Trophoblast cell (in vitro differentiated cells and primary cell): ENCODE measurements around the gene KIF14. TPM values are rescaled to one million over a fixed set of nuclear protein-coding genes. Genes with fewer than 3 reads are reported as not detected.
A peak's percentile ranks its signal among the peaks of the same experiment; 100 is the strongest.

Experiments used
- DNase-seq, 2 donors: peaks; one replicate each; pipeline ENCODE4 v3.0.0-alpha.2; 2016
- H2AFZ ChIP-seq: 2 replicates; pipeline ENCODE4 v1.6.1; 2013; ENCODE audit warnings: low read length, moderate library complexity, mild to moderate bottlenecking; ENCODE audit not compliant: insufficient read depth, poor library complexity
- H2AK5ac ChIP-seq: 2 replicates; pipeline ENCODE4 v1.6.1; 2013; ENCODE audit warnings: mild to moderate bottlenecking, low read length
- H2BK120ac ChIP-seq: 2 replicates; pipeline ENCODE4 v1.6.1; 2013; ENCODE audit warnings: low read length, mild to moderate bottlenecking, moderate library complexity; ENCODE audit not compliant: insufficient read depth, poor library complexity
- H2BK12ac ChIP-seq: 2 replicates; pipeline ENCODE4 v1.6.1; 2013; ENCODE audit warnings: mild to moderate bottlenecking, low read length, moderate library complexity
- H2BK5ac ChIP-seq: 2 replicates; pipeline ENCODE4 v1.6.1; 2013; ENCODE audit warnings: low read length, low read depth, moderate library complexity, mild to moderate bottlenecking; ENCODE audit not compliant: poor library complexity
- H3K14ac ChIP-seq: 2 replicates; pipeline ENCODE4 v1.6.1; 2013; ENCODE audit warnings: mild to moderate bottlenecking, low read length
- H3K18ac ChIP-seq: 2 replicates; pipeline ENCODE4 v1.6.1; 2013; ENCODE audit warnings: mild to moderate bottlenecking, low read length
- H3K23ac ChIP-seq: 2 replicates; pipeline ENCODE4 v1.6.1; 2013; ENCODE audit warnings: low read length
- H3K27ac ChIP-seq: 2 replicates; pipeline ENCODE4 v1.5.1; 2013; ENCODE audit warnings: low read depth, mild to moderate bottlenecking, inconsistent platforms, low read length, moderate library complexity
- H3K27me3 ChIP-seq: 2 replicates; pipeline ENCODE4 v1.6.1; 2013; ENCODE audit warnings: inconsistent platforms, mild to moderate bottlenecking, low read length, moderate library complexity; ENCODE audit not compliant: insufficient read depth
- H3K36me3 ChIP-seq, 2 experiments: 1 replicate in 1 of 2; 2 replicates in 1 of 2; pipeline ENCODE4 v1.6.1; 2013; ENCODE audit warnings: low read length in 2 of 2, mild to moderate bottlenecking in 2 of 2, moderate library complexity in 1 of 2; ENCODE audit not compliant: insufficient read depth in 2 of 2, control insufficient read depth in 1 of 2
- H3K4ac ChIP-seq: 2 replicates; pipeline ENCODE4 v1.6.1; 2013; ENCODE audit warnings: low read depth, mild to moderate bottlenecking, low read length, moderate library complexity
- H3K4me1 ChIP-seq, 2 experiments: 1 replicate in 1 of 2; 2 replicates in 1 of 2; pipeline ENCODE4 v1.6.1; 2013; ENCODE audit warnings: low read length in 2 of 2, mild to moderate bottlenecking in 2 of 2, moderate library complexity in 1 of 2; ENCODE audit not compliant: insufficient read depth in 2 of 2, control insufficient read depth in 1 of 2
- H3K4me2 ChIP-seq: 2 replicates; pipeline ENCODE4 v1.6.1; 2013; ENCODE audit warnings: inconsistent platforms, mild to moderate bottlenecking, low read length, moderate library complexity
- H3K4me3 ChIP-seq: 2 replicates; pipeline ENCODE4 v1.5.1; 2013; ENCODE audit warnings: mild to moderate bottlenecking, low read depth, low read length, inconsistent platforms
- H3K79me1 ChIP-seq: one replicate; pipeline ENCODE4 v1.6.1; 2013; ENCODE audit warnings: low read length
- H3K79me2 ChIP-seq: 2 replicates; pipeline ENCODE4 v1.6.1; 2013; ENCODE audit warnings: low read length, mild to moderate bottlenecking; ENCODE audit not compliant: control insufficient read depth, insufficient read depth, poor library complexity
- H3K9ac ChIP-seq: 2 replicates; pipeline ENCODE4 v1.6.1; 2013; ENCODE audit warnings: mild to moderate bottlenecking, low read length
- H3K9me3 ChIP-seq: 2 replicates; pipeline ENCODE4 v1.6.1; 2013; ENCODE audit warnings: low read depth, mild to moderate bottlenecking, control low read depth, inconsistent platforms, low read length; ENCODE audit not compliant: insufficient read depth
- H4K12ac ChIP-seq: 2 replicates; pipeline ENCODE4 v1.6.1; 2013; ENCODE audit warnings: low read depth, mild to moderate bottlenecking, low read length, moderate library complexity
- H4K8ac ChIP-seq: 2 replicates; pipeline ENCODE4 v1.6.1; 2013; ENCODE audit warnings: low read depth, mild to moderate bottlenecking, low read length, moderate library complexity
- H4K91ac ChIP-seq: one replicate; pipeline ENCODE4 v1.6.1; 2013; ENCODE audit warnings: low read depth, mild to moderate bottlenecking, low read length, moderate library complexity
- WGBS: extraction: QIAGEN DNeasy Blood & Tissue Kit; methylation state at CpG from one replicate; pipeline ENCODE4 v1.1.7; 2013; ENCODE audit warnings: missing lambda C conversion rate; ENCODE audit not compliant: insufficient read length, insufficient coverage; ENCODE audit errors: extremely low coverage; 5-methylcytosine and 5-hydroxymethylcytosine counted together
- polyA plus RNA-seq: library from polyadenylated mRNA; stranded (reverse); fragments of 200-250 nt; gene quantifications from 2 replicates; pipeline ENCODE4 v1.2.3, GENCODE V29; 2013

Gene KIF14
- polyA plus RNA-seq = 11.4 and 12.3 TPM in 2 replicates

- peak within 1 kb of the TSS; percentile 16 for H2BK12ac ChIP-seq
- H3K4me3 ChIP-seq = peak within 1 kb of the TSS; percentile 95
- H3K36me3 ChIP-seq = peaks cover 0 to 2% of the 10 kb centered on the region in 2 experiments
- peak within 1 kb of the TSS; percentile 72 for H3K4me2 ChIP-seq
- WGBS = no CpG with 5 or more reads among the region's 59 CpGs
- H3K4ac ChIP-seq = peak within 1 kb of the TSS; percentile 91
- peaks cover 2% of the 10 kb centered on the region for H3K79me2 ChIP-seq
- H3K14ac ChIP-seq = peak within 1 kb of the TSS; percentile 85
- peak within 1 kb of the TSS; percentile 78 for H4K91ac ChIP-seq
- H2BK5ac ChIP-seq = peak within 1 kb of the TSS; percentile 91
- H3K23ac ChIP-seq = no peak within 1 kb of the TSS
- H3K27me3 ChIP-seq = no peaks in the 10 kb centered on the region
- peaks cover 4% of the 10 kb centered on the region for H3K79me1 ChIP-seq
- peak within 1 kb of the TSS; percentile 86 for H3K9ac ChIP-seq
- peak within 1 kb of the TSS; percentile 21 for H4K12ac ChIP-seq
- no peaks in the 10 kb centered on the region for H3K9me3 ChIP-seq
- H4K8ac ChIP-seq = peak within 1 kb of the TSS; percentile 58
- peak within 1 kb of the TSS; percentile 100 for H2AFZ ChIP-seq
- H3K18ac ChIP-seq = peak within 1 kb of the TSS; percentile 64
- no peaks in the 10 kb centered on the region for H3K4me1 ChIP-seq
- peak; percentile 82 to 86 for DNase-seq
- no peak within 1 kb of the TSS for H2AK5ac ChIP-seq
- no peak within 1 kb of the TSS for H3K27ac ChIP-seq
- peak within 1 kb of the TSS; percentile 96 for H2BK120ac ChIP-seq
Observed at GRCh38 chr1:200620273-200621131, at the start of gene KIF14. KIF14 (minus strand) TSS chr1:200620751; CDS start chr1:200618723, 2,028 bp downstream.

GRCh38 chr1:200669314-200670241 lies 49.0 kb upstream of the KIF14 start, which contains the start of gene DDX59:
DDX59 (minus strand) TSS chr1:200669907; CDS start chr1:200666740, 3,167 bp downstream.
- Histone ChIP-seq H3K36me3 (peaks cover 10 to 12% of the 10 kb centered on the region in 2 experiments), H3K79me1 (peaks cover 9% of the 10 kb centered on the region), H3K9me3 (no peaks in the 10 kb centered on the region), H2BK12ac (peak within 1 kb of the TSS; percentile 87), H3K23ac (no peak within 1 kb of the TSS), H3K4me2 (peak within 1 kb of the TSS; percentile 90), H4K8ac (peak within 1 kb of the TSS; percentile 100), H4K12ac (peak within 1 kb of the TSS; percentile 99), H3K18ac (peak within 1 kb of the TSS; percentile 100), H3K9ac (peak within 1 kb of the TSS; percentile 98), H3K27me3 (no peaks in the 10 kb centered on the region), H3K4me1 (no peaks in the 10 kb centered on the region), H2AFZ (peak within 1 kb of the TSS; percentile 95), H2AK5ac (peak within 1 kb of the TSS; percentile 97), H3K14ac (peak within 1 kb of the TSS; percentile 100), H4K91ac (peak within 1 kb of the TSS; percentile 100), H2BK5ac (peak within 1 kb of the TSS; percentile 100), H3K4me3 (peak within 1 kb of the TSS; percentile 91), H3K27ac (peak within 1 kb of the TSS; percentile 100), H3K4ac (peak within 1 kb of the TSS; percentile 97), H3K79me2 (peaks cover 9% of the 10 kb centered on the region), H2BK120ac (peak within 1 kb of the TSS; percentile 99)
- DNase-seq = peak; percentile 94 to 97
- WGBS = no CpG with 5 or more reads among the region's 91 CpGs

- WGBS = no CpG with 5 or more reads among the region's 7 CpGs
- no peak overlapping the region for H3K18ac ChIP-seq
- H2AK5ac ChIP-seq = peak overlapping the region; percentile 69
- H3K9me3 ChIP-seq = no peaks in the 10 kb centered on the region
- no peak for DNase-seq
- H3K27me3 ChIP-seq = no peaks in the 10 kb centered on the region
- H3K36me3 ChIP-seq = peaks cover 10 to 12% of the 10 kb centered on the region in 2 experiments
- no peak overlapping the region for H3K9ac ChIP-seq
- H4K8ac ChIP-seq = no peak overlapping the region
- no peak overlapping the region for H3K4ac ChIP-seq
- H3K4me2 ChIP-seq = peak overlapping the region; percentile 63
- H4K91ac ChIP-seq = no peak overlapping the region
- H3K27ac ChIP-seq = peak overlapping the region; percentile 100
- H2BK5ac ChIP-seq = peak overlapping the region; percentile 56
- no peak overlapping the region for H3K14ac ChIP-seq
- peaks cover 9% of the 10 kb centered on the region for H3K79me2 ChIP-seq
- H2BK12ac ChIP-seq = no peak overlapping the region
- H2BK120ac ChIP-seq = no peak overlapping the region
- H3K79me1 ChIP-seq = peaks cover 9% of the 10 kb centered on the region
- H3K23ac ChIP-seq = no peak overlapping the region
- no peak overlapping the region for H4K12ac ChIP-seq
- no peak overlapping the region for H3K4me3 ChIP-seq
- H3K4me1 ChIP-seq = no peaks in the 10 kb centered on the region
- H2AFZ ChIP-seq = no peak overlapping the region
Observed at GRCh38 chr1:200668514-200669313, 48.2 kb upstream of the KIF14 start.
